HepG2 (cell line): ENCODE measurements around the gene CLRN3. TPM values are rescaled to one million over a fixed set of nuclear protein-coding genes. Genes with fewer than 3 reads are reported as not detected.

Source experiments
- ATF7-NPFF ChIP-seq: sonication (generic); formaldehyde crosslinking; IDR thresholded peaks from 2 replicates; pipeline ENCODE4 v1.8.1; 2023; ENCODE audit warnings: mild to moderate bottlenecking, low read depth, missing genetic modification reagents, moderate library complexity
- CREB1 ChIP-seq, 2 experiments: fragments of 450-650 bp in 1 of 2; IDR thresholded peaks; 2 replicates each; pipeline ENCODE4 v1.6.1; 2016 to 2017; ENCODE audit warnings: control low read depth in 1 of 2, mild to moderate bottlenecking in 1 of 2, missing compliant biosample characterization in 1 of 2, missing genetic modification characterization in 1 of 2
- CTCF ChIP-seq: sonication (generic); formaldehyde crosslinking; IDR thresholded peaks from 2 replicates; pipeline ENCODE4 v1.5.0; 2020; ENCODE audit warnings: mild to moderate bottlenecking, missing genetic modification reagents, moderate library complexity
- EHMT2 ChIP-seq: fragments of 200-600 bp; sonication (generic); IDR thresholded peaks from 2 replicates; pipeline ENCODE4 v1.7.0; 2017; ENCODE audit warnings: antibody characterized with exemption, low read depth, low read length, borderline replicate concordance
- ETS1 ChIP-seq: sonication (generic); formaldehyde crosslinking; IDR thresholded peaks from 2 replicates; pipeline ENCODE4 v1.4.0; 2020; ENCODE audit warnings: missing genetic modification reagents
- FOXK1 ChIP-seq: sonication (generic); formaldehyde crosslinking; IDR thresholded peaks from 2 replicates; pipeline ENCODE4 v1.4.0; 2020; ENCODE audit warnings: low read depth, missing genetic modification reagents, borderline replicate concordance
- GPBP1L1 ChIP-seq: sonication (generic); formaldehyde crosslinking; IDR thresholded peaks from 2 replicates; pipeline ENCODE4 v1.5.0; 2020; ENCODE audit warnings: mild to moderate bottlenecking, missing genetic modification reagents
- HMG20A ChIP-seq: IDR thresholded peaks from 2 replicates; pipeline ENCODE4 v1.6.1; 2016; ENCODE audit warnings: borderline replicate concordance
- MED1 ChIP-seq: sonication (generic); formaldehyde crosslinking; IDR thresholded peaks from 2 replicates; pipeline ENCODE4 v1.4.0; 2020; ENCODE audit warnings: missing genetic modification reagents
- NCOR1 ChIP-seq: fragments of 200-600 bp; sonication (generic); IDR thresholded peaks from 2 replicates; pipeline ENCODE4 v1.7.0; 2017; ENCODE audit warnings: antibody characterized with exemption, low read length, borderline replicate concordance
- NR2F6 ChIP-seq, 2 experiments: IDR thresholded peaks; 2 replicates each; pipeline ENCODE4 v1.6.1; 2016; ENCODE audit warnings: antibody characterized with exemption in 1 of 2, mild to moderate bottlenecking in 1 of 2
- POGZ ChIP-seq: sonication (generic); formaldehyde crosslinking; IDR thresholded peaks from 2 replicates; pipeline ENCODE4 v1.4.0; 2020; ENCODE audit warnings: mild to moderate bottlenecking, missing genetic modification reagents
- PRDM10 ChIP-seq: sonication (generic); formaldehyde crosslinking; IDR thresholded peaks from 2 replicates; pipeline ENCODE4 v1.4.0; 2020; ENCODE audit warnings: low read depth, missing genetic modification reagents
- TBL1XR1 ChIP-seq: fragments of 150-350 bp; IDR thresholded peaks from 2 replicates; pipeline ENCODE4 v1.6.1; 2014; ENCODE audit warnings: borderline replicate concordance, low read length; ENCODE audit not compliant: partially characterized antibody
- ZC3H4 ChIP-seq: sonication (generic); formaldehyde crosslinking; IDR thresholded peaks from 2 replicates; pipeline ENCODE4 v1.4.0; 2020; ENCODE audit warnings: missing genetic modification reagents, borderline replicate concordance
- ZNF136 ChIP-seq: sonication (generic); formaldehyde crosslinking; IDR thresholded peaks from 2 replicates; pipeline ENCODE4 v1.8.1; 2022; ENCODE audit warnings: low read depth, mild to moderate bottlenecking, moderate library complexity, missing genetic modification reagents
- ZNF362 ChIP-seq: sonication (generic); formaldehyde crosslinking; IDR thresholded peaks from 2 replicates; pipeline ENCODE4 v1.4.0; 2020; ENCODE audit warnings: missing genetic modification reagents, mild to moderate bottlenecking, borderline replicate concordance
- ZNF652 ChIP-seq: IDR thresholded peaks from 2 replicates; pipeline ENCODE4 v1.6.1; 2016; ENCODE audit warnings: low read depth, borderline replicate concordance
- polyA plus RNA-seq, 8 experiments: library from polyadenylated mRNA; depleted of rRNA in 3 of 8; stranded (reverse) in 7 of 8; unstranded in 1 of 8; fragments of >200 nt; fragmentation: Illumina TruSeq in 4 of 8; extraction: Trizol in 4 of 8; gene quantifications; 2 replicates each; pipeline versions ENCODE4 v1.2.1 to v1.2.3, GENCODE V29; 2011 to 2016; ENCODE audit warnings: low read depth in 4 of 8, missing spikeins in 1 of 8, mixed read lengths in 1 of 8; ENCODE audit not compliant: insufficient read depth in 1 of 8
- total RNA-seq, 5 experiments: library from RNA; depleted of rRNA; stranded (reverse); fragments of >200 nt; fragmentation: Illumina TruSeq; extraction: Trizol; gene quantifications; 2 replicates each; pipeline ENCODE4 v1.2.3, GENCODE V29; 2016; ENCODE audit warnings: low read depth in 1 of 5

Gene CLRN3
- total and polyA plus RNA-seq, 2 of the 13 experiments (the other 11 are each of a cell fraction or from before 2014, with no cell fraction given) = not detected

GRCh38 chr10:127906548-127907377 is 14.0 kb upstream of the CLRN3 start, which contains the start of gene PTPRE (continued):
- TF ChIP-seq ZC3H4 (no peak), GPBP1L1 (CRISPR knock-in tag) (no peak), PRDM10 (CRISPR knock-in tag) (no peak), ZNF136 (CRISPR knock-in tag) (no peak), CREB1 (IDR thresholded peaks at IDR 0.05) (no peak), CREB1 (CRISPR knock-in tag; IDR thresholded peaks at IDR 0.05) (no peak), ZNF652 (CRISPR knock-in tag) (no peak), ATF7-NPFF (no peak), HMG20A (no peak), FOXK1 (CRISPR knock-in tag) (no peak), NR2F6 (IDR thresholded peaks at IDR 0.05) (no peak), NR2F6 (CRISPR knock-in tag; IDR thresholded peaks at IDR 0.05) (no peak), MED1 (CRISPR knock-in tag) (no peak), POGZ (CRISPR knock-in tag) (no peak), ETS1 (no peak), ZNF362 (CRISPR knock-in tag) (no peak), CTCF (CRISPR knock-in tag) (peak; percentile 60), TBL1XR1 (no peak), NCOR1 (no peak), EHMT2 (no peak)
